HepG2 (cell line): ENCODE measurements around the gene FAM131C.

Source experiments
- CTCF ChIP-seq: sonication (generic); formaldehyde crosslinking; IDR thresholded peaks from 2 replicates; pipeline ENCODE4 v1.5.0; 2020; ENCODE audit warnings: mild to moderate bottlenecking, missing genetic modification reagents, moderate library complexity
- EP300 ChIP-seq, 3 experiments: sonication (generic) in 1 of 3; formaldehyde crosslinking in 1 of 3; IDR thresholded peaks; 2 replicates each; pipeline versions ENCODE4 v1.5.1 to v1.6.1; 2011 to 2020; ENCODE audit warnings: low read depth in 2 of 3, low read length in 2 of 3, borderline replicate concordance in 1 of 3, improper control_type of control experiment in 1 of 3, mild to moderate bottlenecking in 1 of 3, missing genetic modification reagents in 1 of 3, moderate library complexity in 1 of 3
- FOSL1 ChIP-seq: sonication (generic); formaldehyde crosslinking; IDR thresholded peaks from 2 replicates; pipeline ENCODE4 v1.9.0; 2021; ENCODE audit warnings: missing genetic modification reagents, borderline replicate concordance
- GABPB1 ChIP-seq: IDR thresholded peaks from 2 replicates; pipeline ENCODE4 v1.6.1; 2016; ENCODE audit warnings: mild to moderate bottlenecking, missing genetic modification reagents, moderate library complexity, missing compliant biosample characterization
- MAX ChIP-seq: IDR thresholded peaks from 2 replicates; pipeline ENCODE4 v1.6.1; 2012; ENCODE audit warnings: inconsistent platforms
- NFE2L2 ChIP-seq: fragments of 150-350 bp; IDR thresholded peaks from 2 replicates; pipeline ENCODE4 v1.6.1; 2014; ENCODE audit warnings: low read length
- POLR2AphosphoS5 ChIP-seq: IDR thresholded peaks from 2 replicates; pipeline ENCODE4 v1.6.1; 2012; ENCODE audit warnings: low read depth, low read length
- RELA ChIP-seq: sonication (generic); formaldehyde crosslinking; IDR thresholded peaks from 2 replicates; pipeline ENCODE4 v1.4.0; 2020; ENCODE audit warnings: missing genetic modification reagents
- REST ChIP-seq, 2 experiments: IDR thresholded peaks; 2 replicates each; pipeline ENCODE4 v1.6.1; 2011 to 2012; ENCODE audit warnings: low read length in 2 of 2, borderline replicate concordance in 1 of 2, low read depth in 1 of 2, mild to moderate bottlenecking in 1 of 2, moderate library complexity in 1 of 2
- TBL1XR1 ChIP-seq: fragments of 150-350 bp; IDR thresholded peaks from 2 replicates; pipeline ENCODE4 v1.6.1; 2014; ENCODE audit warnings: borderline replicate concordance, low read length; ENCODE audit not compliant: partially characterized antibody
- TCF7 ChIP-seq: sonication (generic); IDR thresholded peaks from 2 replicates; pipeline ENCODE4 v1.6.1; 2016; ENCODE audit warnings: antibody characterized with exemption, low read depth
- ZBTB3 ChIP-seq: sonication (generic); formaldehyde crosslinking; IDR thresholded peaks from 2 replicates; pipeline ENCODE4 v1.4.0; 2020; ENCODE audit warnings: low read depth, mild to moderate bottlenecking, moderate library complexity, missing genetic modification reagents, borderline replicate concordance
- ZZZ3 ChIP-seq: sonication (generic); formaldehyde crosslinking; IDR thresholded peaks from 2 replicates; pipeline ENCODE4 v1.4.0; 2020; ENCODE audit warnings: missing genetic modification reagents, mild to moderate bottlenecking, borderline replicate concordance

GRCh38 chr1:16073490-16074119, at the start of gene FAM131C:
- TF ChIP-seq RELA (CRISPR knock-in tag) (no peak), EP300 (IDR thresholded peaks at IDR 0.05; ENCODE audit: low read depth in 2 of 2, low read length in 2 of 2) (no peak), EP300 (CRISPR knock-in tag; IDR thresholded peaks at IDR 0.05; ENCODE audit: borderline replicate concordance) (no peak), ZBTB3 (CRISPR knock-in tag) (no peak), CTCF (CRISPR knock-in tag) (peak; percentile 35; the same call in 1 of the 2 replicates), FOSL1 (CRISPR knock-in tag) (no peak), ZZZ3 (no peak), NFE2L2 (no peak), TCF7 (no peak), REST (IDR thresholded peaks at IDR 0.05; ENCODE audit: borderline replicate concordance in 1 of 2, low read depth in 1 of 2, low read length in 2 of 2) (no peak), MAX (0 out of 2 replicates have a peak, but pooled peaks have one; percentile 7), GABPB1 (no peak), TBL1XR1 (no peak), POLR2AphosphoS5 (no peak)
